Measurements from ENCODE around the gene JAKMIP3.

The JAKMIP3 gene

GRCh38 chr10:132113766-132114365, 48.1 kb downstream of the JAKMIP3 start:
- no peak for DNase-seq

- DNase-seq: no peak
These were observed 49.3 kb downstream of the JAKMIP3 start for GRCh38 chr10:132114953-132115520.

Data from DMS79 treated with DMSO at 0.1 percent for 48 hours (cell line).